Inflammatory macrophage treated with lipopolysaccharide for 4 hours (primary cell): ENCODE data around the gene NUAK2.
A peak's percentile ranks its signal among the peaks of the same experiment; 100 is the strongest.

ENCODE experiments used
- DNase-seq: peaks from one replicate; pipeline ENCODE4 v3.0.0-alpha.2; 2020

NUAK2 gene

GRCh38 chr1:205270764-205271163, 50.8 kb downstream of the NUAK2 start:
- DNase-seq, result no peak

GRCh38 chr1:205270271-205270670, 51.3 kb downstream of the NUAK2 start:
- no peak for DNase-seq

- DNase-seq, result no peak
Observed at GRCh38 chr1:205269711-205270110, 51.8 kb downstream of the NUAK2 start.

- DNase-seq, result no peak
Observed at GRCh38 chr1:205268846-205269680, 52.5 kb downstream of the NUAK2 start.

DNA sequence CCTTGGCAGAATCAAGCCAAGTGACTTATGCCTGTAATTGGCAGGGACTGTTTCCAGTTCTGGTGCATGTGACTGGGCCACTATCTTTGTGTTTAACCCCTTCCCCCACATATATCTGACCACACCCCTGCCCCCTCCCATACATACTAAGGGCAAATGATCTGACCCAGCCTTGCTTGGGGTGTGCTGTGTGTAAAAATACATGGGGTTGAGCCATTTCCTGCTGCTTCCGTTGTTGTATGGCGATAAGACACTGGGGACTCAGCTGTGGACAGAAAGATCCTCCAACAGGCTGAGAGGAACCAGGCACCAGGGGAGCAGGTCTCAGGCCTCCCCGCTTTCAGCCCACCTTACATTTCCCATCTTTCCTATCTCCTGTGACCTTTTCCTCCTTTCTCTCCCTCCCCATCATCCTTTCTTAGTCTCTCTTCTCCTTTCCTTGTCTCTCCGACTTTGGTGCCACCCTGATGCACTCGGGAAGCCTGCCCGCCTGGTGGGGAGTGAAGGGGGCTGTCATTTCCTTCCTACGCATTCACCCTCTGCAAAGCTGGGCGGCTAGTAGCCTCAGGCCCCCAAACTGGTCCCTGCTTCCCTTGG, 54.1 kb downstream of the NUAK2 start:
- DNase-seq, result no peak

DNA sequence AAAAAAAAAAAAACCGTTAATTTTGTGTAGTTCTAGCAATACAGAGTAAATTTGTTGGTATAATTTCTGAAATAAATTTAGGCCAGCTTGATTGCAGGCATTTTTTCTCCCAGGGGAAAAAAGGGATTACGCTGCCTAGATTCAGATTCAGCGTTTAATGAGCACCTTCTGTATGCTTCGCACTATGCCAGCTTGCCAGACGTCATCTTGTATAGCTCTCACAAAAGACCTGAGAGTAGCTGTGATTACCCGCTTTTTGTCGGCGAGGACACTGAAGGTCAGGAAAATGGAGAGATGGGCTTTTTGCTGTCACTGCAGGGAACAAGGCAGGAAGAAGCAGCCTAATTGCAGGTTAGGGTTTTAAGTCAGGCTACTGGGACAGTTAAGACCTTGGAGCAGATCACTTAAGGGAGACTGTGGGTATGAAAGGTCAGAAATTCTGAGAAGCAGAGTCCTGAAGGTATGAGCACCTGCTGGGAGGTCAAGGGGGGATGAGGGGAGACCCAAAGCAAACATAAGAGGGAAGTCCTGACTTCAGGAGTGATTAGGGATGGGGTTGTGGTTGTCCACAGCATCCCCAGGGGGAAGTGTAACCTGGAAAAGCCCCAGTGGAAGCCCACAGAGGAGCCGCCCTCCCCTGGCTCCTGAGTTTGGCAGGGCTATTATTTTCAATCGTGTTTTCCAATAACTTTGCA, 54.8 kb downstream of the NUAK2 start:
- no peak for DNase-seq

- DNase-seq, result no peak
Observed at GRCh38 chr1:205263580-205264190, 57.9 kb downstream of the NUAK2 start.

GRCh38 chr1:205262731-205263171, 58.8 kb downstream of the NUAK2 start:
- no peak for DNase-seq

DNA sequence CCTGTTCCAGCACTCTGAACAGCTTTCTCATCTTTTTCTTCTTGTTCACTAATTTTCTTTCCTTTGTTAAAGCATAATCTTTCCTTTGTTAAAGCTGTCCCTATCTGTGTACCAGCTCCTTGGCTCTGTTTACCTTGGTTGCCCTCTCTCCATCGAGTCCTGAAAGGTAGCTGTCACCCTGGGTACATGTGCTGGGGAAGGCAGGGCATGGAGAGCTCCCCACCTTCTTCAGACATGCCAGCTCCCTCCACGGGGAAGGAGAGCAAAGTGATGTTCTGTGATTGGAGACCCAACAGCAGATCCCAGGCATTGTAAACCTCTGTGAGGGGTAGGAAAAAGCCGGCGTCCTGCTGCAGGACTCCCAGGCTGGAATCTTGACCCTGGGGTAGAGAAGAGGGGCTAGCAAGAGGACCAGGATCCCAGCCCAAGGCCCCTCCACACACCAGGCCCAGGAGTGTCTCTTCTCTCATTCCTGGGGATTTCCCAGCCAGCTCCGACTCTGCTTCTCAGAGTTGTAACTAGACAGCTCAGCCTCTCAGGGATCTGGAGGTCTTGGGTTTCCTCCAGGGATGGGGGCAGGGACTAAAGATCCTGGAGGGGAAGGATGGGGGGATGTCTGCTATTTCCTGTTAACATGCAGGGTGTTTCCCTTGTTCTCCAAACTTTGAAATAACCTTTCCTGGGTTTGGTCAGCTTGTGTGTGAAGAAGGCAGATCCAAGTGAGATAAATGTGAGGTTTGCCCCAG, 59.4 kb downstream of the NUAK2 start:
- no peak for DNase-seq

GRCh38 chr1:205260948-205261732, 60.4 kb downstream of the NUAK2 start:
- DNase-seq, result peak; percentile 82

DNA sequence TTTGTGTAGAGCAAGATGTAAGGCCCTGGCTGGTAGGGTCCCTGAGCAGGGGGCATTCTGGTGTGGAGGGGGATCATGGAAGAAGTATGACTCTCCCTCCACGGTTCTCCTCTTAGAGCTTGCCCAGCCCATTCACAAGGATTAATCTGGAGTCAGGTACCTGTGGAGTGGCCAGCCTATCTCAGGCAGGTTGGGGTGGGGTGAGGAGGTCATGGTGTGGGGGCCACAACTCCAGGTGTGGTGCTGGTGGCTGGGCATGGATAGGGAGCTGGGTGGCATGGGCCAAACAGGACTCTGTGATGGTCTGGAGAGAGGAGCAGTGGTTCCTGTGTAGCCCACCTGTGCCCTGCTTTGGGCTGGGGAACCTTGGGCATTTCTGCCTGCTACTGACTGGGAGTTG, 61.5 kb downstream of the NUAK2 start:
- no peak for DNase-seq

- peak; percentile 66 for DNase-seq
Observed at GRCh38 chr1:205259324-205259832, 62.2 kb downstream of the NUAK2 start.

DNA sequence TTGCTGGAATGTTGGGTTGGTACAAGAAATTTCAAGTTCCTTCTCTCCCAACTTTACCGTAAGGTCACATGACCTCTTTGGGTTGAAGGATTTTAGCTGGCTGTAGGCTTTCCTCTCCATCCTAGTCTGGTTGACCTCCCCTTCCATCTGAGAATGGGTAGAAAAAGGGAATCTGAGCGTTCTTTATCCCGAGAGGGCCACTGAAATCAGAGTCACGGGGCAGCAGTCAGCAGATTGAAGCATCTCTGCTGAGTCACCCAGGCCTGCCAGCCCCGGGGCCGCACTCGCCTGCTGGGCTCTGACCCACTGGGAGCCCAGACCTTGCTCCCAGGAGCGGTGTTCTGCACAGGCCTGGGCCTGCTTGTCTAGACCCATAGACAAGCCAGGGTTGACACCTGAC, 62.8 kb downstream of the NUAK2 start:
- peak; percentile 69 for DNase-seq

GRCh38 chr1:205258261-205258691, 63.3 kb downstream of the NUAK2 start:
- DNase-seq, result no peak

DNA sequence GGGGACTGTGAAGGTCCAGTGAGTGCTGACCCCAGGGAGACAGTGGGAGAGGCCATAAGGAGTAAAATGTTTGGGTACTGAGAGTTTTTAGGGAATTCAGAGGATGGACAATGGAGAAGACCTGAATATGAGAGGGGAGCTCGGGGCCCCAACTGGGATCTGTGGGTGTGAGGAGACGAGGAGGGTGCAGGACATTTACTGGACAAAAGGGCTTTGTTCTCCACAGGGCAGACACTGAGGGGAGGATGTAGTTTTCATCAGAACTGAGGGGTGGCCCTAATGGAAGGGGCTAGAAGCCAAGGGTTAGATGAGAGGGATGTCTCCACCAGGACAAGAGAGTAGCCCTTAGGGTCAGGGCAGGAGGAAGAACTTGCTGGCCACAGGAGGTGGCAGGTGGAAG, 63.8 kb downstream of the NUAK2 start:
- DNase-seq, result no peak

DNA sequence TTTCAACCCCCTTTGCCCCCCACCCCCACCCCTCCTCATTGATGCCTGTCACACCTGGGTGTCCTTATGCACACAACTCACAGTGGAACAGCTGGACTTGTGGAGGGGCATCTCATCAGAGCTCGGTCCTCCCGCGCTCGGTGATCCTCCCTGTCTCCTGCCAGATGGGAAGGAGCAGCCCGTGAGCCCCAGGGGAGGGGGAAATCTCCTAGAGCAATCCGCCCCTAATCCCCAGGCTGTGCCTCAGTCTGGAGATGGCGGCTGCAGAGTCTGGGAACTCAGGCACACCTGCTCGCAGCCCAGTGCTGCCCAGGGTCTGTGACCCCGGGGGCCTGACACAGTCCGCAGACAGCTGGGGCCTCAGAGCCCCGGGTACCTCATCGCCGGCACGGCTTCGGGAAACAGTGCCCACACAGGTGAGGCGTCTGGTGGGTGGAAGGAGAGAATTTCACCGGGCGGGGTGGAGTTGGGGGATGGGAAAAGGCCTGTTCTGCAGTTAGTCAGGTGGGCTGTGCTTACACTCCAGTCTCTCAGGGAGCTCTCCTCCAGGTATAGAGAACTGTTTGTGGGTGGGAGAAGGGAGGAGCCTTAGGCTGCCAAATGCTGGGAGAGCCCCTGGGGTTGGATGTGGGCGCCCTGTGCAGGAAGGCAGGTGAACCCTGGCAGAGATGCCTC, 64.5 kb downstream of the NUAK2 start:
- no peak for DNase-seq

- DNase-seq, result peak; percentile 85
Observed at GRCh38 chr1:205255941-205256780, 65.4 kb downstream of the NUAK2 start.
